Dendritic cell treated with granulocyte-macrophage colony-stimulating factor and Interleukin-4, amounts not matched to agents 40 ng/mL and 50 ng/mL, for 4 days (primary cell): ENCODE data around the gene DNAJA3.

Experiments used
- H3K27ac Mint-ChIP-seq: one replicate; pipeline ENCODE4 v1.8.0; 2022; ENCODE audit warnings: mild to moderate bottlenecking, mixed read lengths
- H3K27me3 Mint-ChIP-seq: one replicate; pipeline ENCODE4 v1.8.0; 2022; ENCODE audit warnings: mild to moderate bottlenecking, mixed read lengths
- H3K36me3 Mint-ChIP-seq: one replicate; pipeline ENCODE4 v1.8.0; 2022; ENCODE audit warnings: low read depth, mixed read lengths
- H3K4me1 Mint-ChIP-seq: one replicate; pipeline ENCODE4 v1.8.0; 2022; ENCODE audit warnings: low read depth, mixed read lengths
- H3K4me3 Mint-ChIP-seq: one replicate; pipeline ENCODE4 v1.8.0; 2022; ENCODE audit warnings: mild to moderate bottlenecking, moderate library complexity, mixed read lengths
- H3K9me3 Mint-ChIP-seq: one replicate; pipeline ENCODE4 v1.8.0; 2022; ENCODE audit warnings: mixed read lengths
- intact Hi-C: fragments of 100-400 bp; cut with micrococcal nuclease; formaldehyde crosslinking; loops from one replicate; pipeline ENCODE4 v1.15.0; 2022

DNAJA3 gene

DNA sequence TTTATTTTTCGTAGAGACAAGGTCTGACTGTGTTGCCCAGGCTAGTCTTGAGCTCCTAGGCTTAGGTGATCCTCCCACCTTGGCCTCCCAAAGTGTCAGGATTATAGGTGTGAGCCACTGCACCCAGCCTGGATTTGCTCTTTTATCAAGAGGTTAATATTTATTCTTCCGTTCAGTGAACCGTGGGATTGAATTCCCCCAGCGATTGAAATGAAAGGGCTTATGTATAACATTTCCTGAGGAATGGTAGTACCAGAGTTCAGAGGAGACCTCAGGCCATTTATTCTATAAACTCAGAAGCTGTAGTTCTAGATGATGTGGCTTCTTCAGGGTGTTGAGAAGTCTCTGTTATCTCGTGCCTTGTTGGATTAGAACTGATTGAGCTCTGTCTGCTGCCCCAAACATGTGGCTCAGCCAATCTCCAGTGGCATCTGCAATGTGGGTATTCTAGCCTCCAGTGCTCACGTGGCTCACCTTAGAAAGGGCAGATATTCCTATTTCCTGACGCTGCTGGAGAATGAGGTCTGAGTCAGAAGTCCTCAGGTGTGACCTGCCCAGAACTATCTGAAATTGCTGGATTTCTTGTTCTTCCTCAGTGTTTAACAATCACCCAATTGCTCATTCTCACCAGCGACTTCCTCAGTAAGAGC, 73.0 kb downstream of the DNAJA3 start:
- peaks cover 36% of the 10 kb centered on the region for H3K36me3 Mint-ChIP-seq
- no peak overlapping the region for H3K27ac Mint-ChIP-seq
- no peaks in the 10 kb centered on the region for H3K9me3 Mint-ChIP-seq
- no peaks in the 10 kb centered on the region for H3K27me3 Mint-ChIP-seq
- H3K4me1 Mint-ChIP-seq: peaks cover 27% of the 10 kb centered on the region
- intact Hi-C loops: no loop called here
- H3K4me3 Mint-ChIP-seq: no peak overlapping the region

DNA sequence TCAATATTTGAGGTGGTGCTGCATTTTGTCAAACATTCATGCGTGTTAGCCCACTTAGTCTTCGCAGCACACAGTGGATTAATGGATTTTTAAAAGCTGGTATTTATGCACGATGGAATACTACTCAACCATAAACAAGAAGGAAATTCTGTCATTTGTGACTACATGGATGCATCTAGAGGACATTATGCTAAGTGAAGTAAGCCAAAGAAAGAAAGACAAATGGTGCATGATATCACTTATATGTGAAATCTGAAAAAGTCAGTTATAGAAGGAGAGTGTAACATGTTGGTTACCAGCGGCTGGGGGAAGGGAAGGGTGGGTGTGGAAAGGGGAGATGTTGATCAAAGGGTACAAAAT, 73.5 kb downstream of the DNAJA3 start:
- peaks cover 27% of the 10 kb centered on the region for H3K4me1 Mint-ChIP-seq
- peaks cover 36% of the 10 kb centered on the region for H3K36me3 Mint-ChIP-seq
- H3K27me3 Mint-ChIP-seq: no peaks in the 10 kb centered on the region
- no peak overlapping the region for H3K27ac Mint-ChIP-seq
- H3K9me3 Mint-ChIP-seq: no peaks in the 10 kb centered on the region
- intact Hi-C loops: no loop called here
- H3K4me3 Mint-ChIP-seq: no peak overlapping the region

GRCh38 chr16:4500272-4500671, 74.6 kb downstream of the DNAJA3 start:
- Mint-ChIP-seq H3K4me3 (no peak overlapping the region), H3K9me3 (no peaks in the 10 kb centered on the region), H3K27me3 (no peaks in the 10 kb centered on the region), H3K4me1 (peaks cover 34% of the 10 kb centered on the region), H3K27ac (no peak overlapping the region), H3K36me3 (peaks cover 36% of the 10 kb centered on the region)
- intact Hi-C loops: no loop called here

- Mint-ChIP-seq H3K27ac (no peak overlapping the region), H3K36me3 (peaks cover 35% of the 10 kb centered on the region)
- intact Hi-C loops: no loop called here
Observed at GRCh38 chr16:4501071-4501478, 75.4 kb downstream of the DNAJA3 start.

DNA sequence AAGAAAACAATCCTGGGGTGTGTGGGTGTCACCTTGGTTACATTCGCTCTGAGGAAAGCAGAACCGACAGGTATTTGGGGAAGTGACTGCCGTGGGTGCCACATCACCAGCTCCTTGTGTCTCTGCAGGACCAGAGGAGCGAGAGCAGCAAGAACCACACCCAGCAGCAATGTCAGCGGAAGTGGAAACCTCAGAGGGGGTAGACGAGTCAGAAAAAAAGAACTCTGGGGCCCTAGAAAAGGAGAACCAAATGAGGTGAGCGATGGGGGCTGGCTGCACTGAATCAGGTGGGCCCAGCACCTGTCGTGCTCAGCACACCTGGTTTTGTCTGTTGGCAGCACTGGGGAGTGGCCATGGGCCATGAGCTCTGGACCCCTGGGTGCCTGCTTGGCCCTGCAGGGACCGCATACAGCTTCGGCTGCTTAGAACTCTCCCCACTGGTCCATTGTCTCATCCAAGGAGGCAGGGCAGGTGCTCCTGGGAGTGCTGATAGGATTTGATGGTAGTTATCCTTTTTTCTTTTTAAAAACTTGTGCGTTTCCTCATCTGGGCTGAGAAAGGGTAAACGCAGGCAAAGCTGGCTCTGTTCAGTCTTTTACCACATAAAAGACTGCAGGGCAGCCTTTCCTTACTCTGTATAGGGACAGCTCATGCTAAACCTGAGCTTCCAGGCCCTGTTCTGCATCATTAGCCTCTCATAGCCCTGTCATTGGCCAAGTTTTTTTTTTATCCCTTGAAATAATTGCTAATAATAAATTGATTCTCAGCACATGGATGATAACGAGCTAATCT, 79.9 kb downstream of the DNAJA3 start:
- H3K36me3 Mint-ChIP-seq: peaks cover 48% of the 10 kb centered on the region
- no peaks in the 10 kb centered on the region for H3K9me3 Mint-ChIP-seq
- no peak overlapping the region for H3K4me3 Mint-ChIP-seq
- intact Hi-C loops: loop anchor here (1.0 to 5.0 kb wide), 3 partner anchors 43 to 177 kb away; no protein-coding TSS in a partner anchor
- H3K27ac Mint-ChIP-seq: peak overlapping the region; percentile 39
- H3K27me3 Mint-ChIP-seq: no peaks in the 10 kb centered on the region
- H3K4me1 Mint-ChIP-seq: peaks cover 55% of the 10 kb centered on the region

More at GRCh38 chr16:4501071-4501478, 75.4 kb downstream of the DNAJA3 start:
- Mint-ChIP-seq H3K9me3 (no peaks in the 10 kb centered on the region), H3K4me3 (no peak overlapping the region), H3K27me3 (no peaks in the 10 kb centered on the region), H3K4me1 (peaks cover 42% of the 10 kb centered on the region)
